HG03097 (cell line): ENCODE measurements around the gene ITPKB.
"Not testable (repeated sequence)": the region's sequence is repeated elsewhere in the genome, so short reads cannot be mapped to it uniquely, and the experiment has no call there.

Source experiments
- ATAC-seq: cut with Tn5 transposase; IDR thresholded peaks from one replicate; pipeline ENCODE4 v1.9.1; 2021; ENCODE audit not compliant: unreplicated experiment, low FRiP score

The ITPKB gene

GRCh38 chr1:226629210-226629895 lies 109.7 kb downstream of the ITPKB start:
- ATAC-seq, result no peak

GRCh38 chr1:226628612-226629155 lies 110.4 kb downstream of the ITPKB start:
- ATAC-seq, result no peak

GRCh38 chr1:226627924-226628611 lies 111.0 kb downstream of the ITPKB start:
- ATAC-seq, result no peak

GRCh38 chr1:226627050-226627755 lies 111.9 kb downstream of the ITPKB start:
- no peak for ATAC-seq

GRCh38 chr1:226626577-226626956 lies 112.5 kb downstream of the ITPKB start:
- ATAC-seq, result no peak

- ATAC-seq, result no peak
Observed at GRCh38 chr1:226625832-226626576, 113.1 kb downstream of the ITPKB start.

GRCh38 chr1:226625326-226625725 lies 113.8 kb downstream of the ITPKB start:
- no peak for ATAC-seq

GRCh38 chr1:226624526-226624925 lies 114.6 kb downstream of the ITPKB start:
- ATAC-seq, result no peak

GRCh38 chr1:226622012-226622411 lies 117.1 kb downstream of the ITPKB start:
- ATAC-seq, result no peak

- no peak for ATAC-seq
Observed at GRCh38 chr1:226619031-226619430, 120.1 kb downstream of the ITPKB start.

- ATAC-seq, result no peak
Observed at GRCh38 chr1:226618380-226618779, 120.7 kb downstream of the ITPKB start.

- ATAC-seq, result not testable (repeated sequence)
Observed at GRCh38 chr1:226617719-226618118, 121.4 kb downstream of the ITPKB start.

- no peak for ATAC-seq
Observed at GRCh38 chr1:226617109-226617508, 122.0 kb downstream of the ITPKB start.

GRCh38 chr1:226616636-226617035 lies 122.4 kb downstream of the ITPKB start:
- no peak for ATAC-seq

- ATAC-seq, result no peak
Observed at GRCh38 chr1:226615876-226616275, 123.2 kb downstream of the ITPKB start.

- not testable (repeated sequence) for ATAC-seq
Observed at GRCh38 chr1:226611980-226612379, 127.1 kb downstream of the ITPKB start.

- no peak for ATAC-seq
Observed at GRCh38 chr1:226611301-226611700, 127.8 kb downstream of the ITPKB start.

- ATAC-seq, result no peak
Observed at GRCh38 chr1:226610671-226611070, 128.4 kb downstream of the ITPKB start.

- no peak for ATAC-seq
Observed at GRCh38 chr1:226609836-226610455, 129.1 kb downstream of the ITPKB start.
